ENCODE data around the gene ALPK1.
"Not testable (repeated sequence)": the region's sequence is repeated elsewhere in the genome, so short reads cannot be mapped to it uniquely, and the experiment has no call there.

The ALPK1 gene

GRCh38 chr4:112473985-112474384 is 176.8 kb downstream of the ALPK1 start:
- DNase-seq = no peak

GRCh38 chr4:112485930-112486329 is 188.8 kb downstream of the ALPK1 start:
- no peak for DNase-seq

GRCh38 chr4:112490808-112491207 is 193.6 kb downstream of the ALPK1 start:
- not testable (repeated sequence) for DNase-seq
